DMS53 treated with DMSO at 0.1 percent for 48 hours (cell line): Measurements from ENCODE around the gene RAPGEF2.
"Not testable (repeated sequence)": the region's sequence is repeated elsewhere in the genome, so short reads cannot be mapped to it uniquely, and the experiment has no call there.

Experiments used
- DNase-seq: peaks from one replicate; lab custom pipeline; 2025; ENCODE audit not compliant: unreplicated experiment; lab: John Stamatoyannopoulos, UW

The RAPGEF2 gene

GRCh38 chr4:159357350-159357749 lies 254.5 kb downstream of the RAPGEF2 start:
- DNase-seq = no peak

- no peak for DNase-seq
Observed at GRCh38 chr4:159358226-159358625, 255.3 kb downstream of the RAPGEF2 start.

- DNase-seq = no peak
Observed at GRCh38 chr4:159360549-159360948, 257.7 kb downstream of the RAPGEF2 start.

GRCh38 chr4:159363361-159363760 lies 260.5 kb downstream of the RAPGEF2 start:
- DNase-seq = no peak

GRCh38 chr4:159366966-159367780 lies 264.3 kb downstream of the RAPGEF2 start:
- no peak for DNase-seq

- no peak for DNase-seq
Observed at GRCh38 chr4:159367781-159368080, 264.9 kb downstream of the RAPGEF2 start.

- DNase-seq = no peak
Observed at GRCh38 chr4:159368320-159368719, 265.4 kb downstream of the RAPGEF2 start.

GRCh38 chr4:159369256-159369655 lies 266.4 kb downstream of the RAPGEF2 start:
- DNase-seq = no peak

- DNase-seq = no peak
Observed at GRCh38 chr4:159370286-159370685, 267.4 kb downstream of the RAPGEF2 start.

GRCh38 chr4:159374749-159375530 lies 272.1 kb downstream of the RAPGEF2 start:
- no peak for DNase-seq

- no peak for DNase-seq
Observed at GRCh38 chr4:159376289-159376688, 273.4 kb downstream of the RAPGEF2 start.

- DNase-seq = no peak
Observed at GRCh38 chr4:159378056-159378616, 275.3 kb downstream of the RAPGEF2 start.

GRCh38 chr4:159379064-159379463 lies 276.2 kb downstream of the RAPGEF2 start:
- DNase-seq = not testable (repeated sequence)

GRCh38 chr4:159379836-159380235 lies 277.0 kb downstream of the RAPGEF2 start:
- no peak for DNase-seq

GRCh38 chr4:159382856-159383561 lies 280.1 kb downstream of the RAPGEF2 start:
- peak; percentile 11 for DNase-seq

GRCh38 chr4:159383562-159383931 lies 280.7 kb downstream of the RAPGEF2 start:
- no peak for DNase-seq

- no peak for DNase-seq
Observed at GRCh38 chr4:159384017-159384416, 281.1 kb downstream of the RAPGEF2 start.

- DNase-seq = no peak
Observed at GRCh38 chr4:159384632-159385031, 281.8 kb downstream of the RAPGEF2 start.

- no peak for DNase-seq
Observed at GRCh38 chr4:159386620-159387019, 283.7 kb downstream of the RAPGEF2 start.

- DNase-seq = no peak
Observed at GRCh38 chr4:159389756-159390155, 286.9 kb downstream of the RAPGEF2 start.

GRCh38 chr4:159390648-159391047 lies 287.8 kb downstream of the RAPGEF2 start:
- no peak for DNase-seq
